ENCODE measurements around the gene YPEL5.
A peak's percentile ranks its signal among the peaks of the same experiment; 100 is the strongest.

YPEL5 gene

DNA sequence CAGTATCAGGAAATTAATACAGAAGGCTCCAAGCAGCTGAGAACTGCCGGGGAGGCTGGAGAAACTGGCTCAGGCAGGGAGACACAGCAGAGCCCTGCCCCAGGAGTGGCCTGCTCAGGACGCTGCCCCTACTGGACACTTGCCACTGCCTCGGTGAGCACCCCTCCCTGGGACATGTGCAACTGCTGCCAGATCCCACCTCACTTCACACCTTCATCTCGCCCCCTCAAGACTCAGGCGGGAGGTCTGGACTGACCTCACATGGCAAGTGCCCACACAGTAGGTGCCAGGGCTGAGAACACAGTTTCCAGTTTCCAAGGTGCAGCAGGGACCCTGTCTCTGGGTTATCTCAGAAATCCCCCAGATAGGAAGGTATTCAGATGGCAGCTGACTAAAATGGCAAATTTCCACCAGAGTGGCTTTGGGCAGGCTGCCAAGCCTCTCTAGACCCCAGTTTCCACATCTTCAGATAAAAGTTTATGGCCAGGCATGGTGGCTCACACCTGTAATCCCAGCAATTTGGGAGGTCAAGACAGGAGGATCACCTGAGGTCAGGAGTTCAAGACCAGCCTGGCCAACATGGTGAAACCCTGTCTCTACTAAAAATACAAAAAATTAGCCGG is 50.9 kb downstream of the YPEL5 start:
- FAIRE-seq (no peak), DNase-seq (ENCODE audit: extremely low spot score, insufficient read length, low read depth) (no peak)

DNA sequence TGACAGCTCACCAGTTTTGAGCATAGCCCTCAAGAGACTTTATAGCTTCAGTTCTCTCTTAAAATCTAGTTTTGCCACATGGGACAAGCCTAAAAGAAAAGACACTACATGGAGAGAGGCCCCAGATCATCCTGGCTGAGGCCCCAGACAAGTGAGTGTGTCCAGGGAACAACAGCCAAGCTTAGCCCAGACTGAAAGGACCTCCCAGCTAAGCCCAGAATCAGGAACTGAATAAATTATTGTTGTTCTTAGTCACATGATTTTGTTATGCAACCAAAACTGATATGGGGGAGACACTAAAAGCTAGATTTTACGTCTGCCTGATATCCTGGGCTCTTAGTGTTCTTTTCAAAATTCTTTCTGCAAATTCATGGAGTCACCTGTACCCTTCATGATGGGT is 55.2 kb downstream of the YPEL5 start:
- FAIRE-seq = no peak
- no peak for DNase-seq (ENCODE audit: extremely low spot score, insufficient read length, low read depth)

DNA sequence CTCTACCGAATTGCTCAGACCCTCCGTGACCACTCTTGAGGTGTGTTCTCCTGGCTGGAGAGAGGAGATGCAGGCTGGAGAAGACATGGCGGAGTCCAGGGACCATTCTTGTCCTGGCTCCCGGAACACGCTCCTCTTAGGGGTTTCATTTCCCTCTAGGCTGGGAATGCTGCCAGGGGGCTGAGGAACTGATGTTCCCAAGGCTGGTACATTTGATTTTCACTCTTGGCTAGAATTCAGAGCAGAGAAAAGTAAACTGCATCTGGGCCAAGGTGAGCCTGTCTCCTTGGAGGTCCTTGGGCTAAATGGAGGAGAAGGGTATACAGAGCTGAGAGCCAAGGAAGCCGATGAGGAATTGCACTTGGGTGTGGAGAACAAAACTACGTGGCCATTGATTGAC is 56.3 kb downstream of the YPEL5 start:
- DNase-seq (ENCODE audit: extremely low spot score, insufficient read length, low read depth) = no peak
- no peak for FAIRE-seq

DNA sequence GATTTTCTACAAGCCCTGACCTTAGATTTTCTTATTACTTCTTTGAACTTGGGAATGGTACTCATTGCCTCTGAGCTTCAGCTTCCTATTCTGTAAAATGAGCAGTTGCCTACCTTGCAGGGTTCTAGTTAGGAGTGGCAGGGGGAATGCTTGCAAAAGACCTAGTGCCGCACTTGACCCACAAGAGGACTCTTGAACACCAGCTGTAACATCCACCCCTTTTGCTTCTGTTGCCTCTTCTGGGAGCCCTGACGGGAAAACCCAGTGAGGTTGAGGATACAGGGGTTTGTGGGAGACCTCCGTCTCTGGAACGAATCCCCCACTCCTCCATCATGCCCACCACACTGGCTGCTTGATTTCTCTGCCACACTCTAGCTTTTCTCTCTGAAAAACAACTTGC is 57.5 kb downstream of the YPEL5 start:
- FAIRE-seq (no peak), DNase-seq (ENCODE audit: extremely low spot score, insufficient read length, low read depth) (no peak)

DNA sequence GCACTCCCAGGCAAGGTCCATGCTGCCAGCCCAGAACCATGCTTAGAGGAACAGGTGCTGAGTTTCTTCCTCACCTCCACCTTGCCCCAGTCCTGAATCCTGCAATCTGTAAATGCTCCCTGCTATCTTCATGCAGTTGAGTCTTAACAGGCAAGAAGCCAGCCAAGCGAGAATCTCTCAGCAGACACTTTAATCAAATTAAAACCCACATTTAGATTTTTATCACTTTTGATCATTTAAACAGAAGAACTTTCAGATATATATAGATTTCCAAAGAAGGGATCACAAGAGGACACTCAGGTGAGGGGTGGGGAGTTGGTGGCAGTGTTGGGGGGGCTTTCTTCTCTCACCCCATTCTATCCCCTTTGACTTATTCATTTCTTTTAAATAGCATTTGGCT is 58.6 kb downstream of the YPEL5 start:
- DNase-seq (ENCODE audit: extremely low spot score, insufficient read length, low read depth) (no peak), FAIRE-seq (no peak)

DNA sequence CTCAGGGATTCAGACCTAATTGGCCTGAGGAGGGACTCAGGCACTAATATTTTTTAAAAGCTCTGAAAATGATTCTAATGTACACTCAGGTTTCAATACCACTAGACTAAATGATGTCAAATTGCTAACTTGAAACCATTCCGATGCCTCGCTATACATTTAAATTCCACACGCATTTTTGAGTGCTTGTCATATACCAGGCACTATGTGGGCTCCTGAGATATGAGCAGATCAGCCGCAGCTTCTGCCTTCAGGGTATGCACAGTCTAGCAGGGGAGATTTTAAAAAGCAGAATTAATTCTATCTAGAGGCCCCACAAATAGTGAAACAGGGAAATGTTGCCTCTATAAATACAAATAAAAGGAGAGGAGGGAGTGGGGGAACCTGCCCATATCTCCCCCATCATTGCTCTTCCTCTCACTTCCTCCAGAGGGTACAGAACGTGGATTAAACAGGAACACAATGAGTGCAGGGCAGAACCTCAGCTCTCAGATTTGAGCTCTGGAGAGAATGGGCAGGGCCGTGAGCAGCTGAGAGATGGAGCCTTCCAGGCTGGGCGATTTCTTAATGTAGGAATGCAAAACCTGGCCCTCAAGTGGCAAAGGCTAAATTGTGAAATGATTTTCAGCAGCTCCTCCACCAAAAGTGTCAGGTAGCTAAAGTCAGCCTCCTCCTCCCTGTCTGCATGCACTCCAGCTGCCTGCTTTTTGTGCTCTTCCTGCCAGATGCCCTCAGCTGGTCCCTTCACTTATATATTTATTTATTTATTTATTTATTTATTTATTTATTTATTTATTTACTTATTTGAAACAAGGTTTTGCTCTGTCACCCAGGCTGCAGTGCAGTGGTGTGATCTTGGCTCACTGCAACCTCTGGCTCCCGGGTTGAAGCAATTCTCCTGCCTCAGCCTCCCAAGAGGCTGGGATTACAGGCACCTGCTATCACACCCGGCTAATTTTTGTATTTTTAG is 59.9 kb downstream of the YPEL5 start:
- DNase-seq (ENCODE audit: extremely low spot score, insufficient read length, low read depth) (no peak), FAIRE-seq (no peak)

DNA sequence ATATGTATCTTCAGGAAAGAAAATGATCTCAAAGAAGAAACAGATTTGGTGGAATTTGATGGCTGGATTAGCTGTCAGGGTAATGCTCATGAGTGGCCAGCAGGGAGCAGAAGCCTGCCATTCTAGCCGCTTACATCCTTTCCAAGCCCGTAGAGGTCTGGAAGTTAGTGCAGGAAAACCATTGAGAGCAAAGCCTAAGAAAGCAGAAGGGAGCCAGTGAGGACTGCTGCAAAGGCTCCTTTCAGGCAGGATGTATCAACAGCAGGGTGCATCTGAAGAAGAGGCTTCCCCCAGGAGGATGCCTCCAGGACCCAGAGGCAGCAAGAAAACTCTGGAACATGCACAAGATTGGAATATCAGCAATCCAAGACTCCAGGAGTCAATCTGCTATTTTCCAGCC is 61.6 kb downstream of the YPEL5 start:
- peak; percentile 82 for FAIRE-seq

DNA sequence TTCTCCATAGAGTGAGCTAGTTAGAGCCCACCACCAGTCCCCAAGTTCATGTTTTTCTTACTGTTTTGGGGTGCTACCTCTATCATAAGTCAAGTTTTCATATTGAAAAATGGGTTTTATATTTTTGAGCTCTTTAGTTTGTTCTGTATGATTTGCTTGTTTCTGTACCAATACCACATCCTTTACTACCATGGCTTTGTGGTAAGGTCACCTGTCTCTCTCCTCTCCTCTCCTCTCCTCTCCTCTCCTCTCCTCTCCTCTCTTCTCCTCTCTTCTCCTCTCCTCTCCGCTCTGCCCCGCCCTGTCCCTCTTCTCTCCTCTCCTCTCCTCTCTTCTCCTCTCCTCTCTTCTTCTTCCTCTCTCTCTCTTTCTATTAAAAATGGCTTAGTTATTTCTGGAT is 62.4 kb downstream of the YPEL5 start:
- no peak for FAIRE-seq
- DNase-seq (ENCODE audit: extremely low spot score, insufficient read length, low read depth) = no peak

More for the DNA sequence above, 61.6 kb downstream of the YPEL5 start:
- no peak for DNase-seq (ENCODE audit: extremely low spot score, insufficient read length, low read depth)

Measured in GM18507 (cell line).